ENCODE data around the gene NGDN. TPM values are rescaled to one million over a fixed set of nuclear protein-coding genes. Genes with fewer than 3 reads are reported as not detected.

NGDN gene
- total RNA-seq, result 39.0 and 49.9 TPM in 2 replicates

GRCh38 chr14:23469127-23469905 lies at the start of gene NGDN:
NGDN (plus strand) TSS chr14:23469703; CDS start chr14:23469716, 13 bp downstream.

GRCh38 chr14:23435543-23436326 lies 33.8 kb upstream of the NGDN start, which contains the start of gene MYH7:
MYH7 (minus strand) TSS chr14:23435660; CDS start chr14:23433732, 1,928 bp downstream.

Other genes with a start within 250 kb of the NGDN start
- gene RNF212B, start 231.8 kb upstream of the NGDN start, total RNA-seq, result not detected in 2 replicates
- 4.0 and 7.1 TPM in 2 replicates for gene HOMEZ, start 183.6 kb upstream of the NGDN start, total RNA-seq
- 0.81 and 2.1 TPM in 2 replicates for gene PPP1R3E, start 166.8 kb upstream of the NGDN start, total RNA-seq
- 7.4 and 13.0 TPM in 2 replicates for gene BCL2L2, start 162.9 kb upstream of the NGDN start, total RNA-seq
- 52.9 and 97.5 TPM in 2 replicates for gene PABPN1, start 148.2 kb upstream of the NGDN start, total RNA-seq
- 0.97 and 3.7 TPM in 2 replicates for gene SLC22A17, start 116.8 kb upstream of the NGDN start, total RNA-seq
- 0.13 TPM in 1 of 2 replicates, not detected in the other for gene EFS, start 104.5 kb upstream of the NGDN start, total RNA-seq
- not detected in 2 replicates for gene IL25, start 96.9 kb upstream of the NGDN start, total RNA-seq
- gene CMTM5, start 92.7 kb upstream of the NGDN start, total RNA-seq, result not detected in 2 replicates
- gene MYH6, start 61.4 kb upstream of the NGDN start, total RNA-seq, result not detected in 2 replicates
- gene MYH7, start 34.0 kb upstream of the NGDN start, total RNA-seq, result not detected in 2 replicates
- under 0.01 and 1.0 TPM in 2 replicates for gene ZFHX2, start 82.1 kb downstream of the NGDN start, total RNA-seq
- 3.7 and 8.9 TPM in 2 replicates for gene THTPA, start 86.6 kb downstream of the NGDN start, total RNA-seq
- gene AP1G2, start 98.1 kb downstream of the NGDN start, total RNA-seq, result 13.6 and 32.0 TPM in 2 replicates
- under 0.01 TPM in 1 of 2 replicates, not detected in the other for gene JPH4, start 109.1 kb downstream of the NGDN start, total RNA-seq
- 0.13 and 0.16 TPM in 2 replicates for gene DHRS2, start 166.7 kb downstream of the NGDN start, total RNA-seq